Brain microvascular endothelial cell (primary cell): ENCODE data around the gene UAP1L1.

Source experiments
- DNase-seq: peaks from one replicate; pipeline ENCODE4 v3.0.0-alpha.2; 2020
- H3K27ac ChIP-seq: fragments of 250-450 bp; sonication (Bioruptor Pico); 2 replicates; pipeline ENCODE4 v1.5.1; 2020; ENCODE audit warnings: mild to moderate bottlenecking, moderate library complexity
- H3K27me3 ChIP-seq: fragments of 250-450 bp; sonication (Bioruptor Pico); replicated peaks from 2 replicates; pipeline ENCODE4 v1.5.1; 2020; ENCODE audit warnings: mild to moderate bottlenecking
- H3K36me3 ChIP-seq: fragments of 250-450 bp; sonication (Bioruptor Pico); replicated peaks from 2 replicates; pipeline ENCODE4 v1.5.1; 2020; ENCODE audit warnings: mild to moderate bottlenecking
- H3K4me3 ChIP-seq: 2 replicates; pipeline ENCODE4 v1.5.1; 2011; ENCODE audit warnings: low read depth, mild to moderate bottlenecking, control low read depth, low read length, moderate library complexity
- CTCF ChIP-seq: IDR thresholded peaks from 2 replicates; pipeline ENCODE4 v1.5.1; 2011; ENCODE audit warnings: low read depth, mild to moderate bottlenecking, moderate library complexity, low read length, control low read depth, inconsistent platforms; ENCODE audit errors: missing control alignments
- in situ Hi-C: cut with HindIII; loops from 2 replicates; pipeline ENCODE4 v1.10.0; 2017; ENCODE audit warnings: low sequenced_read_pairs, low pct_ligation_motif_present

Gene UAP1L1

DNA sequence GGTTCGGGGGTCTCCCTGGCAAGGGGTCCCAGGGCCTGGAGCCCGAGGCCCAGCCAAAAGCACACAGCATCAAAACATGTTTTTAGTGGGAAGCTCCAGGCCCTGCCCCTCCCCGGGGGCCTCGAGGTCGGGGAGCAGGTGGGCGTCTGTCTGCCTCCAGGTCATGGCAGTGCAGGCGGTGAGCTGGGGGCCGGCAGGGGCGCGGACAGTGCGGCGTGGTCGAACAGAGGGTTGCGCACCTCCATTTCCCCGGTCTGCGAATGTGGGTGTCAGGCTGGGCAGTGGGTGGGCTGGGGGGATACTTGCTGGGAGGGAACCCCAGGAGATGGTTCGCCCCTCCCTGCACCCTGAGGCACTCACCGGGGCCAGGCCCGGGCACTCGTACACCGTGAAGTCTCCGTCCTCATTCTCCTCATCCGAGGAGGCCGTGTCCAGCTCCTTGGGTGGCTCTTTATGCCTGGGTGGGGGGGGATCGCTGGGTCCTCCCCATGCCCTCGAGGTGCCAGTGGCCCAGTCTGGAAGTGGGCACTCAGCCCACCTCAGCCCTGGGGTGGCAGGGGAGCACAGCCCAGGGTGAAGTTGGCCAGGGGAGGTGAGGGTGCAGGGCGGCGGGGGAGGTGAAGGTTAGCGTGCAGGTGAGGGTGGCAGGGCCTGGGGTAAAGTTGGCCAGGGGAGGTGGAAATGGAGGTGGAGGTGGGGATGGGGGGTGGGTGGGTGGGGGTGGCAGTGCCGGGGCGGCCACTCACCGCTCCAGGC is 37.5 kb upstream of the UAP1L1 start:
- DNase-seq = no peak
- H3K27me3 ChIP-seq = no peaks in the 10 kb centered on the region
- TF ChIP-seq CTCF = no peak
- H3K4me3 ChIP-seq = no peak overlapping the region
- H3K36me3 ChIP-seq = peaks cover 15% of the 10 kb centered on the region
- H3K27ac ChIP-seq = no peak overlapping the region
- in situ Hi-C loops = loop anchor here (25.0 kb wide), 2 partner anchors 102 to 227 kb away; partner anchors contain the start of genes C8G, FBXW5 and RABL6

- DNase-seq = no peak
- Histone ChIP-seq H3K4me3 (no peak overlapping the region), H3K27me3 (no peaks in the 10 kb centered on the region), H3K36me3 (peaks cover 15% of the 10 kb centered on the region), H3K27ac (no peak overlapping the region)
- no peak for TF ChIP-seq CTCF
- in situ Hi-C loops = loop anchor here (25.0 kb wide), 2 partner anchors 103 to 228 kb away; partner anchors contain the start of genes C8G, FBXW5 and RABL6
Measured at GRCh38 chr9:137040568-137040967, 36.7 kb upstream of the UAP1L1 start.

DNA sequence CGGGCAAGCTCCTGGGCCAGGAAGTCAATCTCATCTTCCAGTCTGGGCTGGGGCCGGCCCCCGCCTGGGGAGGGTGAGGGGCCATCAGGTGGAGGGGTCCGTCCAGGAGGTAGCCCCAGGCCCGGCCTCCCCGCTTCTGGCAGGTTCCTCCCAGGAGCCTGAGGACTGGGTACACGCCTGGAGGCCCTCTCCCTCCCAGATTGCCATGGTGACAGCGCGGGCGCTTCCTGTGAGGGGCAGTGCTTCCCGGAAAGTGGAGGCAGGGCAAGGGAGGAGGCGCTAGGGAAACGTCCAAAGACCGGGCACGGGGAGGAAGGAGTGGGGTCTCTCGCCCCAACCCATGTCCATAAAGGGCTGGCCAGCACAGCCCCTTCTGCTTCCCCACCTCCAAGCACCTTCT is 36.2 kb upstream of the UAP1L1 start:
- no peaks in the 10 kb centered on the region for H3K27me3 ChIP-seq
- peaks cover 15% of the 10 kb centered on the region for H3K36me3 ChIP-seq
- no peak overlapping the region for H3K27ac ChIP-seq
- DNase-seq = no peak
- no peak overlapping the region for H3K4me3 ChIP-seq
- no peak for TF ChIP-seq CTCF
- in situ Hi-C loops = loop anchor here (25.0 kb wide), 2 partner anchors 104 to 229 kb away; partner anchors contain the start of genes C8G, FBXW5 and RABL6

- Histone ChIP-seq H3K4me3 (no peak overlapping the region), H3K36me3 (peaks cover 15% of the 10 kb centered on the region), H3K27ac (no peak overlapping the region), H3K27me3 (no peaks in the 10 kb centered on the region)
- in situ Hi-C loops = loop anchor here (25.0 kb wide), 2 partner anchors 106 to 231 kb away; partner anchors contain the start of genes C8G, FBXW5 and RABL6
- no peak for DNase-seq
- TF ChIP-seq CTCF = no peak
Measured at GRCh38 chr9:137042751-137043727, 34.3 kb upstream of the UAP1L1 start.

DNA sequence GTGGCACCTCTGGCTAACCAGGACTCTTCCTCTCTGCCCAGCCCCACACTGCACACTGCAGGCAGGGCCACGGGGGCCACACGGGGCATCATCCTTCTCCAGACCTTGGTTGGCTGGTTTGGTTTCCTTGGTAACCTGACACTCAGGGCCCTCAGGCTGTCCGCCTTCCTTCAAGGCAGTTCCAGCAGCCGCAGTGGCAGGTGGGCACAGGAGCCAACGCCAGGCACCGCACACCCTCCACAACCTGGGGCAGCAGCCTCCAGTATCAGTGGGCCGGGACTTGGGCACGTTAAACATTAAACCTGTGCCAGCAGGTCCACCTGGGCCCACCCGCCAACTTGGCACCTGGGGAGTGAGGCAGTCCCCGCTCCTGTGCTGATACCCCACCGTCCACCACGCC is 33.3 kb upstream of the UAP1L1 start:
- no peak overlapping the region for H3K4me3 ChIP-seq
- peaks cover 9% of the 10 kb centered on the region for H3K36me3 ChIP-seq
- H3K27me3 ChIP-seq = peaks cover 4% of the 10 kb centered on the region
- in situ Hi-C loops = loop anchor here (25.0 kb wide), 2 partner anchors 107 to 232 kb away; partner anchors contain the start of genes C8G, FBXW5 and RABL6
- no peak for DNase-seq
- TF ChIP-seq CTCF = no peak
- H3K27ac ChIP-seq = no peak overlapping the region
